Tibial nerve (tissue), 4 donors: ENCODE results near the gene TCP11. TPM values are rescaled to one million over a fixed set of nuclear protein-coding genes. Genes with fewer than 3 reads are reported as not detected.
"Not testable (repeated sequence)": the region's sequence is repeated elsewhere in the genome, so short reads cannot be mapped to it uniquely, and the experiment has no call there.

Experiments
- DNase-seq, 2 donors: peaks; one replicate each; pipeline ENCODE4 v3.0.0-alpha.2; 2019; ENCODE audit warnings: low spot score in 2 of 2
- H3K27ac ChIP-seq, 4 donors: fragments of 200-600 bp; sonication (generic) in 3 of 4; one replicate each; pipeline ENCODE4 v1.5.1; 2017 to 2019; ENCODE audit warnings: mild to moderate bottlenecking in 1 of 4
- H3K27me3 ChIP-seq, 2 donors: fragments of 200-600 bp; sonication (generic) in 1 of 2; one replicate each; pipeline versions ENCODE4 v1.5.1 to v1.6.0; 2017 to 2019
- H3K36me3 ChIP-seq, 3 donors: fragments of 200-600 bp; sonication (generic); one replicate each; pipeline ENCODE4 v1.5.1; 2018 to 2019
- H3K4me1 ChIP-seq, 4 donors: fragments of 200-600 bp; sonication (generic) in 3 of 4; one replicate each; pipeline ENCODE4 v1.5.1; 2017 to 2019
- H3K4me3 ChIP-seq, 4 donors: fragments of 200-600 bp; sonication (generic) in 3 of 4; one replicate each; pipeline ENCODE4 v1.5.1; 2017 to 2019; ENCODE audit warnings: mild to moderate bottlenecking in 1 of 4, moderate library complexity in 1 of 4
- H3K9me3 ChIP-seq, 4 donors: fragments of 200-600 bp; sonication (generic) in 3 of 4; one replicate each; pipeline ENCODE4 v1.5.1; 2017 to 2019
- EP300 ChIP-seq, 2 donors: sonication (generic); formaldehyde crosslinking; IDR thresholded peaks; one replicate each; pipeline ENCODE4 v1.6.1; 2017; ENCODE audit warnings: antibody characterized with exemption in 2 of 2, mild to moderate bottlenecking in 1 of 2
- POLR2A ChIP-seq, 2 donors: fragments of 450-650 bp; IDR thresholded peaks; one replicate each; pipeline ENCODE4 v1.6.1; 2017; ENCODE audit warnings: antibody characterized with exemption in 2 of 2, mild to moderate bottlenecking in 2 of 2, moderate library complexity in 2 of 2
- WGBS, 2 donors: methylation state at CpG; one replicate each; pipeline ENCODE4 v1.1.5; 2018; 5-methylcytosine and 5-hydroxymethylcytosine counted together
- total RNA-seq, 4 donors: library from RNA; depleted of rRNA; stranded (reverse); fragments of >200 nt; gene quantifications; one replicate each; pipeline ENCODE4 v1.1.0, GENCODE V29; 2016
- TF ChIP-seq, protein P1 (sequence below), 5 experiments: fragments of 200-600 bp in 3 of 5; fragments of 450-650 bp in 2 of 5; sonication (generic) in 3 of 5; IDR thresholded peaks; one replicate each; pipeline ENCODE4 v1.5.1; 2016 to 2019; ENCODE audit warnings: antibody characterized with exemption in 5 of 5, mild to moderate bottlenecking in 3 of 5, moderate library complexity in 2 of 5

TCP11 gene
- total RNA-seq, 4 donors from 2014 or later: 0.84 TPM; not detected in 3

DNA sequence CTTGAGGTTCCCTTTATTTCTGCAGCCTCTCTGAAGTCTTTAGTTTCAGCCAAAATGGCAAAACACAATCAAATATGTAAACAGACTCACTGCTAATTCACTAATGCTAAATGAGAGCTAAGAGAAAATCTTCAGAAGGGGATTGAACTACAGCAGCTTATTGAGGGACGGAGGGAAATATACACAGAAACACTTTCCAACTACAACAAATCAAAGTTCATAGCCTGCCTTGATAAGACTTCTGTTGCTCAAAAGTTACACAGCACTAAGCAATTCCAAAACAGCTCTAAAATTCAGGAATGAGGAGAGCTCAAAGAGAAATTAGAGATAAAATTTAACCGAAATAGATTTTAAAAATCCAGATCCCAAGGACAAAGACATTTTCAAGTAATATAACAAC, 1.7 kb downstream of the TCP11 start:
- no peak overlapping the region for H3K27ac ChIP-seq
- H3K9me3 ChIP-seq: no peaks in the 10 kb centered on the region
- WGBS, 2 donors: 59 to 61% methylated on average over 2 of the region's 2 CpGs
- H3K27me3 ChIP-seq: no peaks in the 10 kb centered on the region
- no peaks in the 10 kb centered on the region for H3K36me3 ChIP-seq
- no peak for DNase-seq
- H3K4me1 ChIP-seq: peaks cover 0 to 34% (median 12%) of the 10 kb centered on the region in 4 donors
- no peak for TF ChIP-seq EP300 (IDR thresholded peaks at IDR 0.05)
- TF ChIP-seq, protein P1, sequence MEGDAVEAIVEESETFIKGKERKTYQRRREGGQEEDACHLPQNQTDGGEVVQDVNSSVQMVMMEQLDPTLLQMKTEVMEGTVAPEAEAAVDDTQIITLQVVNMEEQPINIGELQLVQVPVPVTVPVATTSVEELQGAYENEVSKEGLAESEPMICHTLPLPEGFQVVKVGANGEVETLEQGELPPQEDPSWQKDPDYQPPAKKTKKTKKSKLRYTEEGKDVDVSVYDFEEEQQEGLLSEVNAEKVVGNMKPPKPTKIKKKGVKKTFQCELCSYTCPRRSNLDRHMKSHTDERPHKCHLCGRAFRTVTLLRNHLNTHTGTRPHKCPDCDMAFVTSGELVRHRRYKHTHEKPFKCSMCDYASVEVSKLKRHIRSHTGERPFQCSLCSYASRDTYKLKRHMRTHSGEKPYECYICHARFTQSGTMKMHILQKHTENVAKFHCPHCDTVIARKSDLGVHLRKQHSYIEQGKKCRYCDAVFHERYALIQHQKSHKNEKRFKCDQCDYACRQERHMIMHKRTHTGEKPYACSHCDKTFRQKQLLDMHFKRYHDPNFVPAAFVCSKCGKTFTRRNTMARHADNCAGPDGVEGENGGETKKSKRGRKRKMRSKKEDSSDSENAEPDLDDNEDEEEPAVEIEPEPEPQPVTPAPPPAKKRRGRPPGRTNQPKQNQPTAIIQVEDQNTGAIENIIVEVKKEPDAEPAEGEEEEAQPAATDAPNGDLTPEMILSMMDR (IDR thresholded peaks at IDR 0.05): no peak
- no peak for TF ChIP-seq POLR2A (IDR thresholded peaks at IDR 0.05)
- no peak overlapping the region for H3K4me3 ChIP-seq

DNA sequence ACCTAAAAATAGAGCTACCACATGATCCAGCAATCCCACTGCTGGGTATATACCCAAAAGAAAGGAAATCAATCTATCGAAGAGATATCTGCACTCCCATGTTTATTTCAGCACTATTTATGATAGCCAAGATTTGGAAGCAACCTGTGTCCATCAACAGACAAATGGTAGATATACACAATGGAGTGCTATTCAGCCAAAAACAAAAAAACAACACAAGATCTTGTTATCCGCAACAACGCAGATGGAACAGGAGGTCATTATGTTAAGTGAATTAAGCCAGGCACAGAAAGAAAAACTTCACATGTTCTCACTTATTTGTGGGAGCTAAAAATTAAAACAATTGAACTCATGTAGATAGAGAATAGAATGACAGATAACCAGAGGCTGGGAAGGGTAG, 2.9 kb downstream of the TCP11 start:
- H3K27me3 ChIP-seq, H3K27ac ChIP-seq, DNase-seq, H3K9me3 ChIP-seq, H3K4me3 ChIP-seq, H3K36me3 ChIP-seq: not testable (repeated sequence)
- peaks cover 0 to 34% (median 12%) of the 10 kb centered on the region in 4 donors for H3K4me1 ChIP-seq
- WGBS, 2 donors: 48 to 55% methylated on average over 3 of the region's 3 CpGs

DNA sequence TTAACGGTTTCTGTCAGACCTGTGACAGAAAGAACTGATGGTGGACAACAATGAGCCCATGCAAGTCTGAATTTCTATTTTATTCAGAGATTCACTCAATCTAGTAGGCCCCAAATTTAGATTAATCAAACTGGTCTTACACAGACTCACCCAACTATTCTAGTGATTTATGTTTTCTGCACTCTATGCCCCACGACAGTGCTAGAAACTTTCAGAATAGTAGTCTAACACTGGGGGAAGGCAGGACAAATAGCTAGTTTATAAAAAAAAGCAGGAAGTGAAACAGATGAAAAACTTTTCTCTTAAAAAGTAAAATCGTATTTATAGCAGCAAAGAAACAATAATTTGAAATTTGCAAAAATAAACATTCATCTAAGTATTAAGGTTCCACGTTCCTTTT, 5.0 kb downstream of the TCP11 start:
- no peaks in the 10 kb centered on the region for H3K27me3 ChIP-seq
- no peaks in the 10 kb centered on the region for H3K9me3 ChIP-seq
- H3K27ac ChIP-seq: no peak overlapping the region
- WGBS, 2 donors: 39 to 44% methylated on average over 4 of the region's 4 CpGs
- no peak overlapping the region for H3K4me3 ChIP-seq
- TF ChIP-seq EP300 (IDR thresholded peaks at IDR 0.05) (no peak), POLR2A (IDR thresholded peaks at IDR 0.05) (no peak)
- TF ChIP-seq, protein P1 (IDR thresholded peaks at IDR 0.05): no peak
- no peak for DNase-seq
- no peaks in the 10 kb centered on the region for H3K36me3 ChIP-seq
- peaks cover 0 to 29% (median 10%) of the 10 kb centered on the region in 4 donors for H3K4me1 ChIP-seq

DNA sequence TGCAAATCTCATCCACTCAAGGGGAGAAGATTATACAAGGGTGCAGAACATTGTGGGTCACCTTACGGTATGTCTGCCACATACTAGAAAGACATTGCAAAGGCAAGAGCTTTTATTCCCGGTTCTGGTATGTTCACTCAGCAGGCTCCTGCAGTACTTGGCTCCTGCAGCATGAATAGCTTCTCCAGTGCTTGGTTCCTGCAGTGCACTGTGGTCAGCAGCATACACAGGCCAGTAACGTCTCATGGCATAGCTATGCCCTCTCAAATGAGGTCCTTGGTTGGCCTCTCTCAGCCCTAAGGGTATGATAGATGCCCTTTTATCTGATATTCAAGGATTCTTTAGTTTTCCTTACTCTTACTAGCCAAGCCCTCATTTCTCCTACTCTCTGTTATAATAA, 12.6 kb downstream of the TCP11 start:
- Histone ChIP-seq H3K36me3 (no peaks in the 10 kb centered on the region), H3K27me3 (no peaks in the 10 kb centered on the region), H3K9me3 (no peaks in the 10 kb centered on the region), H3K4me3 (no peak overlapping the region), H3K27ac (no peak overlapping the region), H3K4me1 (no peaks in the 10 kb centered on the region)
- TF ChIP-seq, protein P1 (IDR thresholded peaks at IDR 0.05): no peak
- TF ChIP-seq EP300 (IDR thresholded peaks at IDR 0.05) (no peak), POLR2A (IDR thresholded peaks at IDR 0.05) (no peak)
- 71 to 75% methylated on average over 3 of the region's 3 CpGs for WGBS, 2 donors
- no peak for DNase-seq

DNA sequence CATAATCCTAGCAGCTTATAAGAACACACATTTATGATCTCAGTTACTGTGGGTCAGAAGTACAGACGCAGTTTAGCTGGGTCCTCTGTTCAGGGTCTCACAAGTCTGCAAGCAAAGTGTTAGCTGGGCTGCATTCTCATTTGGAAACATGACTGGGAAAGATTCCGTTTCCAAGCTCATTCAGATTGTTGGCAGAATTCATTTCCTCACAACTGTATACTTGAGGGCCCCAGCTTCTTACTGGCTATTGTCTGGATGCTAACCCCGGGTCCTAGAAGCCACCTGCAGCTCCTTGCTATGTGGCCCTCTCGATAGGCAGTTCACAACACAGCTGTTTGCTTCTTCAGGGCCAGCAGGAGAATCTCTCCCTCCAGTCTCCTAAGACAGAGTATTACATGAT, 13.1 kb downstream of the TCP11 start:
- no peak overlapping the region for H3K27ac ChIP-seq
- no peak for DNase-seq
- no peaks in the 10 kb centered on the region for H3K27me3 ChIP-seq
- peaks cover 0 to 2% (median 0%) of the 10 kb centered on the region in 4 donors for H3K9me3 ChIP-seq
- no peak overlapping the region for H3K4me3 ChIP-seq
- no peaks in the 10 kb centered on the region for H3K4me1 ChIP-seq
- TF ChIP-seq EP300 (IDR thresholded peaks at IDR 0.05) (no peak), POLR2A (IDR thresholded peaks at IDR 0.05) (no peak)
- TF ChIP-seq, protein P1 (IDR thresholded peaks at IDR 0.05): no peak
- 61 to 68% methylated on average over 4 of the region's 4 CpGs for WGBS, 2 donors
- H3K36me3 ChIP-seq: no peaks in the 10 kb centered on the region

DNA sequence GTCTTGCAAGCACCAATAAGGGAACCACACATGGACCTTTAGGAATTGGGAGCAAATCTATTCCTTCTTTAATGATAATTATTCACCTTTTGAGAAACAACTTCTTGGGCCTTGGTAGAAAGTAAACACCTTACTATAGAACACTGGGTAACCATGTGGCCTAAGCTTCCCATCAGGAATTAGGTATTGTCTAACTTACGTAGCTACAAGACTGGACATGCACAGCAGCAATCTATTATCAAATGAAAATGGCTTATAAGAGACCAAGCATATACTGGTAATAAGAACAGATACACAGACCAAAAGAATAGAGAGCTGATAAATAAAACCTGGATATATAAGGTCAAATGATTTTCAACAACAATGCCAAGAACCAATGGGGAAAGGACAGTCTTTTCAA, 16.8 kb downstream of the TCP11 start:
- no peak for DNase-seq
- Histone ChIP-seq H3K4me1 (no peaks in the 10 kb centered on the region), H3K9me3 (peaks cover 0 to 6% (median 0%) of the 10 kb centered on the region in 4 donors), H3K27me3 (no peaks in the 10 kb centered on the region), H3K4me3 (no peak overlapping the region), H3K27ac (no peak overlapping the region), H3K36me3 (no peaks in the 10 kb centered on the region)
- 97 to 98% methylated on average over 1 of the region's 1 CpG for WGBS, 2 donors
- TF ChIP-seq, protein P1 (IDR thresholded peaks at IDR 0.05): no peak
- TF ChIP-seq EP300 (IDR thresholded peaks at IDR 0.05): no peak
- no peak for TF ChIP-seq POLR2A (IDR thresholded peaks at IDR 0.05)
